ENCODE results near the gene C17orf58. TPM values are rescaled to one million over a fixed set of nuclear protein-coding genes. Genes with fewer than 3 reads are reported as not detected.

The C17orf58 gene
- total RNA-seq, 1 experiment from 2014 or later, result 23.8 TPM

GRCh38 chr17:67959510-67959909 lies 36.8 kb downstream of the C17orf58 start:
- DNase-seq (ENCODE audit: low read depth), result no peak

GRCh38 chr17:67950945-67951344 lies 45.3 kb downstream of the C17orf58 start:
- no peak for DNase-seq (ENCODE audit: low read depth)

- no peak for DNase-seq (ENCODE audit: low read depth)
These were observed 48.9 kb downstream of the C17orf58 start for GRCh38 chr17:67947325-67947813.

- DNase-seq (ENCODE audit: low read depth), result no peak
These were observed 49.8 kb downstream of the C17orf58 start for GRCh38 chr17:67946513-67946912.

GRCh38 chr17:67944035-67944434 lies 52.2 kb downstream of the C17orf58 start:
- no peak for DNase-seq (ENCODE audit: low read depth)

- DNase-seq (ENCODE audit: low read depth), result peak; percentile 0
These were observed 53.5 kb downstream of the C17orf58 start for GRCh38 chr17:67942810-67943209.

Other genes starting within 250 kb of the C17orf58 start
- gene BPTF, start 171.0 kb downstream of the C17orf58 start, total RNA-seq (2014; rRNA removed; shearing (Covaris generic)), result 23.8 and 24.6 TPM in 2 replicates
- 360 and 422 TPM in 2 replicates for gene KPNA2, start 39.3 kb upstream of the C17orf58 start, total RNA-seq (2014; rRNA removed; shearing (Covaris generic))

All from RPMI7951 (cell line).